ENCODE results near the gene CAPS2. TPM values are rescaled to one million over a fixed set of nuclear protein-coding genes. Genes with fewer than 3 reads are reported as not detected.

Gene CAPS2
- total RNA-seq, 4 donors from 2014 or later = 3.1 to 30.9 (median 25.6) TPM

- Histone ChIP-seq H3K27me3 (no peaks in the 10 kb centered on the region), H3K9me3 (no peaks in the 10 kb centered on the region), H3K36me3 (no peaks in the 10 kb centered on the region), H3K27ac (no peak overlapping the region), H3K4me3 (no peak overlapping the region), H3K4me1 (no peaks in the 10 kb centered on the region)
- no peak for DNase-seq
- no peak for TF ChIP-seq POLR2A (IDR thresholded peaks at IDR 0.05)
- no peak for TF ChIP-seq CTCF (IDR thresholded peaks at IDR 0.05)
- intact Hi-C loops (cut with DNase I; ENCODE audit: low total_unique reads) = no loop called here
Observed at GRCh38 chr12:75305412-75306332, 24.5 kb downstream of the CAPS2 start.

- H3K27ac ChIP-seq = no peak overlapping the region
- no peaks in the 10 kb centered on the region for H3K36me3 ChIP-seq
- intact Hi-C loops (cut with DNase I; ENCODE audit: low total_unique reads) = no loop called here
- no peaks in the 10 kb centered on the region for H3K27me3 ChIP-seq
- no peaks in the 10 kb centered on the region for H3K4me1 ChIP-seq
- H3K9me3 ChIP-seq = no peaks in the 10 kb centered on the region
- no peak for DNase-seq
- H3K4me3 ChIP-seq = no peak overlapping the region
- TF ChIP-seq POLR2A (IDR thresholded peaks at IDR 0.05) (no peak), CTCF (IDR thresholded peaks at IDR 0.05) (no peak)
Observed at GRCh38 chr12:75302781-75303180, 27.3 kb downstream of the CAPS2 start.

- Histone ChIP-seq H3K36me3 (no peaks in the 10 kb centered on the region), H3K27me3 (no peaks in the 10 kb centered on the region), H3K4me1 (no peaks in the 10 kb centered on the region), H3K9me3 (no peaks in the 10 kb centered on the region), H3K27ac (no peak overlapping the region), H3K4me3 (no peak overlapping the region)
- DNase-seq = no peak
- no peak for TF ChIP-seq POLR2A (IDR thresholded peaks at IDR 0.05)
- intact Hi-C loops (cut with DNase I; ENCODE audit: low total_unique reads) = no loop called here
Observed at GRCh38 chr12:75302225-75302624, 27.9 kb downstream of the CAPS2 start.

- DNase-seq = no peak
- no peaks in the 10 kb centered on the region for H3K27me3 ChIP-seq
- H3K4me1 ChIP-seq = no peaks in the 10 kb centered on the region
- no peaks in the 10 kb centered on the region for H3K36me3 ChIP-seq
- intact Hi-C loops (cut with DNase I; ENCODE audit: low total_unique reads) = no loop called here
- no peak overlapping the region for H3K4me3 ChIP-seq
- H3K27ac ChIP-seq = no peak overlapping the region
- H3K9me3 ChIP-seq = no peaks in the 10 kb centered on the region
- TF ChIP-seq CTCF (IDR thresholded peaks at IDR 0.05) = no peak
- TF ChIP-seq POLR2A (IDR thresholded peaks at IDR 0.05) = no peak
Observed at GRCh38 chr12:75294797-75295196, 35.3 kb downstream of the CAPS2 start.

- H3K4me3 ChIP-seq = no peak overlapping the region
- intact Hi-C loops (cut with DNase I; ENCODE audit: low total_unique reads) = no loop called here
- no peaks in the 10 kb centered on the region for H3K4me1 ChIP-seq
- H3K27me3 ChIP-seq = no peaks in the 10 kb centered on the region
- H3K27ac ChIP-seq = no peak overlapping the region
- no peak for TF ChIP-seq POLR2A (IDR thresholded peaks at IDR 0.05)
- TF ChIP-seq CTCF (IDR thresholded peaks at IDR 0.05) = no peak
- DNase-seq = no peak
- no peaks in the 10 kb centered on the region for H3K9me3 ChIP-seq
- H3K36me3 ChIP-seq = no peaks in the 10 kb centered on the region
Observed at GRCh38 chr12:75294336-75294735, 35.8 kb downstream of the CAPS2 start.

All from uterus (tissue), 4 donors.